ENCODE measurements around the gene STAP1.

The STAP1 gene

DNA sequence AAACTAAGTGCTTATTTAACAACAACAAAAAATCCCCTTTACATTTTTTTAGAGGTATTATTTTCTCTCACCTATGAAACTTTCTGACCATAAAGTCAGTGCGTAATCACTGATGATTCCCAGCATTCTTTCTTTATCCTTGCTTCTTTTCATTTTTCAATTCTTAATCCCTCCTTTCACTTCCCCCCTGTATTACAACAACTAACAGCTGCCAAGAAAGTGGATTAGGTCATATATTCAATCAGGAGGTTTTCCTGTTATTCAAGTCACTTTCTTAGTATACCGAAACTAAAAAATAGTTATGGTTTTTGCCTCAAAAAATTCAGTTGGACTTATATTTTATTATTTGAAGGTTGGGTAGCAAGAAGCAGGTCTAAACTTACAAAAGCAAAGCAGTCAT is 2.1 kb upstream of the STAP1 start:
- DNase-seq, result no peak

DNA sequence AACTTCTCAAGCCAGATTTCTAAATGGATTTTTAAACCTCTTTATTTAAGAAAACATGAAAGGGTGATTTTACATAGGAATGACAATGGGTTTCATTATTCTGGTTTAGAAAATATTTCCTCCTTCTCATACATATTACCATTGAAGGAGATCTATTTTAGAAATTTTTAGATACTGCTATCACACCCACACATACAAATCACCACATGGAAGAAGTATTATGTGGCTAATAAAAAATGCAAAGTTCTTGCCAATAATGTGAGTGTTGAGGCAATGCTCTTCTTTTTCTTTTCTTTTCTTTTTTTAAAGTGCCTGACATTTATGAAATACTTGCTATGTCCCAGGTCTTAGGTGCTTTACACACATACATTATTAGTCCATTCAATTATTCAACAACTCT is 6.8 kb downstream of the STAP1 start:
- no peak for DNase-seq

DNA sequence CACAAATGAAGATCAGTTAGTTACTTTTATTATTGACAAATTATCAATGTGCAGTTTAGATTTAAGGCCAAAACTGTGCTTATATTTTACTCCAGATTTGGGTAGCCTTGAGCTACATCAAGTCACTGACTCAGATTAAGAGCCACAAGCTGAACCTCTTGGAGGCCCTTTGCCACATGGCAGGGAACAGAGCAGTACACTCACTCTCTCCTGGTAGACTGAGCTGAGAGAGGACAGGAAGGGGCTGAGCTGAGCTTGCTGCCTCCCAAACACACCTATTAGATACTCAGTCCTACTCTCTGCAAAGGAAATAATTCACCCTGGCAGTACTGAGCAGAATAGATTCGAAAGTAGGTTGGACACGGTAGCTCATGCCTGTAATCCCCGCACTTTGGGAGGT is 7.8 kb downstream of the STAP1 start:
- DNase-seq, result no peak

DNA sequence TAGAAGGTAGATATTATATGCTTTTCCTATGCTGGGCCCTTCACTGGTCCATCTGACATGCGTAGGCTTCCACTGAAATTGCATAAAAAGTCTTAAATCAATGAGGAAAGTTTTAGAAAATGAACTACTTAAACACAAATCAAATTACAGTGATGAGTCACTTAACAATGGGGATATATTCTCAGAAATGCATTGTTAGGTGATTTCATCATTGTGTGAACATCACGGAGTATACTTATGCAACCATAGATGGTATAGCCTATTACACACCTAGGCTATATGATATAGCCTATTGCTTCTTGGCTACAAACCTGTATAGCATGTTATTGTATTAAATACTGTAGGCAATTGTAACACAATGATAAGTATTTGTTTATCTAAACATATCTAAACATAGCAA is 10.3 kb downstream of the STAP1 start:
- DNase-seq, result no peak

DNA sequence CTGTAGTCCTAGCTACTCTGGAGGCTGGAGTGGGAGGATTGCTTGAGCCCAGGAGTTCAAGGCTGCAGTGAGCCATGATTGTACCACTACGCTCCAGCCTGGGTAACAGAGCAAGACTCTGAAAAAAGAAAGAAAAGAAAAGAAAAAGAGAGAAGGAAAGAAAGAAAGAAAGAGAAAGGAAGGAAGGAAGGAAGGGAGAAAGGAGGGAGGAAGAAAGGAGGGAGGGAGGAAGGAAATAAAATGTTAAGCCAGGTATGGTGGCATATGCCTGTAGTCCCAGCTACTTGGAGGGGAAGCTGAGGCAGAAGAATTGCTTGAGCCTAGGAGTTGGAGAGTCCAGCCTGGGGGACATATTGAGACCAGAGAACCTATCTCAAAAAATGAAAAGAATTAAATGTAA is 12.0 kb downstream of the STAP1 start:
- DNase-seq, result no peak

DNA sequence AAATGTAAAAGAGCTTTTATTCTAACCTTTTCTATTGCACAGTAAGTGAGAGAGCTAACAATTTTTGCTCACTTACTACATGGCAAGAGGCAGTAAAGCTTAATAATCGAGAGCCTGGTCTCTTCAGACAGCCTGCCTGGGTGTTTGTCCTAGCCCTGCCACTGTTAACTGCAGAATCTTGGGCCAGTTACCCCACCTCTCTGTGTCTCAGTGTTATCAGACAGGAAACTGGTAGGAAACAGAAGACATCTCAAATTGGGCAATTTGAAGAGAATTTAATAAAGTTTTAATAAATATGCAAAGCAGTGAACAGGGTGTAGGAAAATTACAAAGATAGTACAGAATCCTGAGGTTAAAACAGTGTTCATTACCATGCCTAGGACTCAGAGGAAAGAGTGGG is 13.4 kb downstream of the STAP1 start:
- DNase-seq, result no peak

DNA sequence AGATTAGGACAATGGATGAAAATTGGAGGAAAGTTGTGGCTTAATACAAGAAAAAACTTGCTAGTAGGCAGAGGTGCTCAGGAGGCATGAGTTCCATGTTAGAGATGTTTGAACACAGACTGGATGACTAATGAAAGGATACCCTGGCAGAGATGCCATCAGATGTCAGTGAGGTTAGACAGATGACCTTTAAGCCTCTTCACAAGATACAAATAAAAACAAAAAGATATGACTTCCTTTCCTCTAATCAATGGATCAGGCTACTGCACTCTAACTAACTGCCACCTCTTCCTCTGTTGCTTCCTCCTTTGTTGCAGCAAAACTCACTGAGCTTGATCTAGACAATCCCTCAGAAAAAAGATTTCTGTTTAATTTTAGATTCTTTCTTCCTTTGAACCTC is 14.7 kb downstream of the STAP1 start:
- DNase-seq, result no peak

DNA sequence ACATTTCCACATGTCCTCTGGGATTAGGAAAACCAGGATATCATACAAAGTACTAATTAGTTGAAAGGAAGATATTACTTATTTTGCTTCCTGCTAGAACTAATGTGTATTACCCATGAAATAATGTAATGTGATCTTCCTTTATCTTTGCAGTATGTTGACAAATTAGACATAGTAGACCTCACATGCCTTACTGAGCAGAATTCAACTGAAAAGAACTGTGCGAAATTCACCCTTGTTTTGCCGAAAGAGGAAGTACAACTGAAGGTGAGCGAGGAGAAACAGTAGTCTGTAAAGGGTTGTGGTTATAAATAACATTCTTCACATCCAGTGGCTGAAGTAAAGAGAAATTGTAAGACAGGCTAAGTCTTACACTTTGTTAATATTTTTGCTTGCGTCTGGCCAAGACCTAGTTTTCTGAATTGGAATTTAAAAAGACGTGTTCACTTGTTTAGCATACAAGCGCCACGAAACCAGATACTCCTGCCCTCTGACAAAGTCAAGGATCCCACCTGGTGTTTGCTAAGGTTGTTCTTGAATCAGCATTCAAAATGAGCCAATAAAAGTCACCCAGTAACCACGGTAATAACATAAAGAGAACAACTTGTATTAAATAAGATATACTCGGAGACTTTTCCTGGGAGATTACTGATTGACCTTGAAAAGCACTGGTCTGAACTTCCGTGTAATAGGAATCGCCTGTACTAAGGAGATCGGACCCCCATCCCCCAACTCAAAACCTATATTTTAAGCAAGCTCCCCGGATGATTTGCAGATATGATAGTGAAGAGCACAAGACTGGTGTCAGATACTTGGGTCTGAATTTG is 16.9 kb downstream of the STAP1 start:
- DNase-seq, result peak; percentile 83

DNA sequence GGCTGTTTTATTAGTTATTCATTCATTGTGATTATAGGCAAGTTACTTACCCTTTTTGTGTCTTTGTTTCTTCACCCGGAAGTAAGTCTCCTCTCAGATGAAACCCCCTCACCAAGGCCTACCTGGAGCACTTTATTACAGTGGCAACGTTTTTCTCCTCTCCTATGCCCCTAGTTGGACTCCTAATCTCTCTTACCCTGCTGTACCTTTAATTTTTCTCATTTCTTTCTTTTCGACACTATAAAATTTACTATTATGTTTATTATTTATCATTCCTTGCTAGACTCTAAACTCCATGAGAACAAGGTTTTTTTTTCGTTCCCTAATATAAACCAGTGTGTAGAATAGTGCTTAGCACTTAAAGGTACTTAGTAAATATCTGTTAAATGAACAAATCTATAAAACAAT is 17.5 kb downstream of the STAP1 start:
- DNase-seq, result no peak

DNA sequence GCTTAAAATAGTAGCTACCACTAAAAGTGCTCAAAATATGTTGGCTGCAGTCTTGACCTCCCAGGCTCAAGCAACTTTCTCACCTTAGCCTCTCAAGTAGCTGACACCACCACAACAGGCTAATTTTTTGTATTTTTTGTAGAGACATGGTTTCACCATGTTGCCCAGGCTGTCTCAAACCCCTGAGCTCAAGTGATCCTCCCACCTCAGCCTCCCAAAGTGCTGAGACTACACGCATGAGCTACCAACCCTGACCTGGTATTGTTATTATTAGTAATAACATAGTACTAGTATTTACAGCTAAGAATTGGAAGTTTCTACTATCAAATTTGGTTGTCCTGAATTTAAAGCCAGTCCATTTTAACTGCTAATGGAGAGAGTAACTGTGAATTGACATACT is 18.0 kb downstream of the STAP1 start:
- DNase-seq, result no peak

DNA sequence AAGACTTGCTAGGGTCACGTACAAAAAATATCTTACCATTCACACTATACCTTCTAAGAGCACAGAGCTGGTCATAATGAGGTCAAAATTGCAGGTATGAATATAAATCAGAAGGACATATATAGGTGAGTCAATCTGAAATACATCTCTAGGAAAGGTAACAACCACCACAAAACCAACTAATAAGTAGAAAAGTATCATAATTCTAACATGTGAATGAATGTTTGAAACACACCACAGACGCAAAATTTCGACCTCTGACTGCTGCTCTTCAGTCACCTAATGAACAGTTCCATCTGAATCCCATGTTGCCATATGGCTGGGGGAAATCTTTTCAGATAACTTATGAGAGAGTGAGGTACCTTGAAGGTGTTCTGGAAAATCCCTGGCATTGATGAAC is 22.1 kb downstream of the STAP1 start:
- no peak for DNase-seq

DNA sequence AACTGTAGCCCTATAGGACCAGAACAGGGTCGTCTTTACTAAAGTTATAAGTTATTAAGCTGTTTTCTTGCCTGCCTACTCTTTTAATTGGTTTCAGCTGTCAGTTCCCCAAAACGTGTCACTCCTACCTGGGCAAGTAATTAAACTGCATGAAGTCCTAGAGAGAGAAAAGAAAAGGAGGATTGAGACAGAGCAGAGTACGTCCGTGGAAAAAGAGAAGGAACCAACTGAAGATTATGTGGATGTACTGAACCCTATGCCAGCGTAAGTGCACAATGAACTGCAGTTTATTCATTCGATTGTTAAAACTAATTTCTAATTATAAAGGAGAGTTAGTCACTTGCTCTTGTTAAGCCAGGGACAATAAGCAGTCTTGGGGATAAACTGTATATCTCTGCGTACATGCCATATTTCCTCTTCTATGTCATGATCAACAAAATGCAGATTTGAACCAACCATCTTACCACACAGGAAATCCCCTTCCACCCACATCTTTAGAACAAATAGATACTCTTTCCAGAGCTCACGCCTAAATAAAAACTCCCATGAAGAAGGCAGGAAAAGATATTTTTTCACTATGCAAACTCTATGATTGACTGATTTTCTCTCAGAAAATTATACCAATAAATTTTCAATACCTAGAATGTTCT is 22.8 kb downstream of the STAP1 start:
- DNase-seq, result no peak

DNA sequence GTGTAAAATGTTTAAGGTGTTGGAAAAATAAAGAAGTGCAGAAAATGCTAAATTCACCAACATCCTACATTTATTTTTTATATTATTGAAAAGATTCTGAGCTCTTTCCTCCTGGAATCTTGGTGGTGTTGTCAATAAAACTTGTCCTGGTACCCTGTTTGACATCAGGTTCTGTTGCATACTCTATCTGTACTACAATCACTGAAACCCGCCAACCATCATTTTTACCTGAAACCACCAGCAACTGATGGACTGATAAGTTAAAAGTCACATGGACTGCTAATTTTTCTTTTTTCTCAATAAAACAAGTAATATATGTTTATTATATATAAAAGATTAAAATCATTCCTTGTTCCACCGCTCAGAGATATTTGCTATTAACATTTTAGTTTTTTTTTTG is 23.4 kb downstream of the STAP1 start:
- DNase-seq, result no peak

DNA sequence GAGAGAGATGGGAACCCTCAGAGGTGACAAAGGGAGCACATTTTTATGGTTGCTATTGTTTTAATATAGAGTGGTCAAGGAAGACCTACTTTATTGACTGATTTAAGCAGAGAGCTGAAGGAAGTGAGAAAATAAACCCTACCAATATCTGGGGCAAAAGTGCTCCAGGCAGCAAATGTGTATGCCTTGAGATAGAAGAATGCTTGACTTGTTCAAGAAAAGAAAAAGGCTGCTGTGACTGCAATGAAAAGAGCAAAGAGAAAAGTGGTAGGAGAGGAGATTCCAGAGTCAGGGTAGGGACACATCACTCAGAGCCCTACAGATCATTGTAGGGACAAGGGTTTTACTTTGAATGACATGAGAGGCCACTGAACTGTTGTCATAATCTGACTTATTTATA is 26.0 kb downstream of the STAP1 start:
- no peak for DNase-seq

DNA sequence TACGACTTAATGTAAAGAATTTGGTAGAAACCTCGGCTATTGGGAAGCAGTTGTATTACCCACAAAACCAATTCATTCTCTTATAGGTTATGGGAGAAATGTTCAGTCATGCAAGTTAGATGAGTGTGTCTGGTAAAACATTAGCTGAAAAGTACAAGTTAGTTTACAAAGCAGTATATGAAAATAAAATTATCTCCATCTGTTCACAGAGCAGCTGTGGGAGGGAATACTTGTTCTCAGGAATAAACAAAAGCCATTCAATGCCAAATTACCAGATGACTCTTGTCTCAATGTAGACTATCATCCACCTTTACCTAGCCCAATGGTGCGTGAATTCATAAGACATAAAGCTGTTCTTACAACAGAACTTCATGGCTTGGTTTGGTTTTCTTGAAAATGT is 28.6 kb downstream of the STAP1 start:
- peak; percentile 55 for DNase-seq

DNA sequence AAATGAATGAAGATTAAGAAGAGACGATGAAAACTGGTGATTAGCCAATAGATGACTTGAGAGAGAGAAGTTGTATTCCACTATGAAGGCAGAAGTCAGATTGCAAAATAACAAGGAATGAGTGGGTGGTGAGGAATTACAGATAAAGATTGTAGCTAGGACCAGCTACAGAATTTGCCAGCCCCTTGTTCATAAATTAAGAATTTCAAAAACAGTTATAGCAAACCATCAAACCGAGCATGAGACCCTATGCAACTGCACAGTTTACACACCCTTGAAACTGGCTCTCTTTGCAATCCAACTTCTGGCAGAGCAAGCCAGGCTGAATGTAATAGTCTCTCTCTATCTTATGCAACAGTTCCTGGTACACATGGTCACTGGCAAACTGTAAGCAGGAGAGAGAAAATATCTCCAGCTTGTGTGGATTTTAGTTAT is 35.2 kb downstream of the STAP1 start:
- DNase-seq, result no peak

DNA sequence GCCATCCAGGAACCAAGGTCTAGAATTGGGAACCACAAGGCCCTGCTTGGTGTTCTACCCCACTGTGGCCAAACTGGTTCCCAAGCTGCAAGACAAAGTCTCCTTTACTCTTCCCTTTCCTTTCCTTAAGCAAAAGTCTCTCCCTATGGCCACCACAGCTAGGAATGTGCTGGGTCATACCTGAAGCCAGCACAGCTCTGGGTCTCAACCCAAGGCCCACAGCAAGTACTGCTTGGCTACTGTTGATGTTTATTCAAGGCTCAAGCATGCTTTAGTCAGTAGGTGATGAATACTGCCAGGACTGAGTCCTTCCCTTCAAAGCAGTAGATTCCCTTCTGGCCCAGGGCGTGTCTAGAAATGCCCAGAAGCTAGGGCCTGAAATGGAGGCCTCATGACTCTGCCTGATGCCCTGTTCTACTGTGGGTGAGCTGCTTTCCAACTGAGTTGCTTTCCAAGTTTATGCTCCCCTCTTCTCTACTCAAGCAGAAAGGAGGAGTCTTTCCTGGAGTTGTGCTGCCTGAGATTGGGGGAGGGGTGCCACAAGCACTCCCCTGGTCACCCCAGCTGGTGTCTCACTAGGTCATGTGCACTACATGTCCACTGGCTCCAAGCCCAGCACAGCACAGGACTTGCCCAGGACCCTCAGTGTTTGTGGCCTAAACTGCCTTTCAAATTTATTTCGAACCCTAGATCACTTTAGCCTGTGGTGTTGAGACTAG is 44.9 kb downstream of the STAP1 start:
- DNase-seq, result no peak

DNA sequence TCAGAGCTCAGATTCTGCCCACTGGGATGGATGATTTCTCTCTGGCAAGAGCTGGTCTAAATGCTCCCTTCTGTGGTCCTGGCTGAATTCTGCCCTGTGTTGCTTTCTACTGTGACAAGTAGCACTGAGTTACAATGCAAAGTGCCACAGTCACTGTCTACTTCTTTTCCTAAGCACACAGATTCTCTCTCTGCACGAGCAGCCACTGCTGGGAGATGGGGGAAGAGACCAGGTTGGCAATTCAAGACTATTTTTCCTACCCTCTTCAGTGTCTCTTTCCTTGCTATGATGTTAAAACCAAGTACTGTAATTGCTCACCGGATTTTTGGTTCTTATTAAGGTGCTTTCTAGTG is 45.5 kb downstream of the STAP1 start:
- no peak for DNase-seq

DNA sequence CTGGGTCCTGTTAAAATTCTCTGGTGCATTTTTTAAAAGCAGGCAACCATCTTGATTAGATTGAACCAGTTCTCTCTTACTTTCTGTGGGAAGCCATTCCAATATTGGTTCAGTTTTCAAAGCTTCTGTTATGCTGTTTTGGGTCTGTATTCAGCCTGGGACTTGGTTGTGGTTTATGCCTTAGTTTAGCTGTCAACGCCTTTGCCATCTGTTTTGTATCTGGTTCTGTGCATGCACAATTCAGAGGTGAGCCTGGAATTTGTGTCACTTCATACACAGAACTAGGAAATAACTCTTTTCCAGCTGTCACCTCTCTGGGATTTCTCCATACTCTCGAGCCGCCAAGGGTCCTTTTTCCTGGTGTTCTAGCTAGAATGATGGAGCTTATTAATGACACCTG is 46.2 kb downstream of the STAP1 start:
- DNase-seq, result no peak

DNA sequence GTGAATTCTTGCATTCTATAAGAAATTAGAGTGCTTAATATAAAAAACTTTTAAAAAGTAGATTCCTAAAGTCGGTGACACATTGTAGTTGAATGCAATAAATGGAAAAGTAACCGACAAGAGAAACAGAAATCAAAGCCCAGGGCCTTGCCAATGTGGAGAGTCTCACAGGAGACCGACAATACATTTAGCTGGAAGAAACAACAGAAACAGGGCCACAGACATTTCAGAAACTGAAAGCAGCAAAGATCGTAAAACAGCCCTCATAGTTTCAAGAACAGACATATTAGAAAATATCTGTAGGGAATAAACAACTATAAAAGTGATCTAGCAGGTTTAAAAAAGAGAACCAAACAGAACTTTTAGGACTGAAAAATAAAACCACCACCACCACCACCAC is 49.5 kb downstream of the STAP1 start:
- DNase-seq, result no peak

DNA sequence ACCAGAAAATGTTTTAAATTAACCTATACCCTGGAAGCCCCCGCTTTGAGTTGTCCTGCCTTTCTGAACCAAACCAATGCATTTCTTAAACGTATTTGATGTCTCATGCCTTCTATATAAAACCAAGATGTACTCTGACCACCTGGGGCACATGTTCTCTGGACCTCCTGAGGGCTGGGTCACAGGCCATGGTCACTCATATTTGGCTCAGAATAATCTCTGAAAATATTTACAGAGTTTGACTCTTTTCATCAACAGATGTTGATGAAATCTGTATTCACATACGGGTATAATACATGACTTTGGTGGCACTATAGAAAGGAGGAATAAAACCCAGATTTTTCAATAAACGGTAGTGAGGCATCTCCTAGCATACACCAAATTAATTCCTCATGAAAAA is 55.7 kb downstream of the STAP1 start:
- no peak for DNase-seq

DNA sequence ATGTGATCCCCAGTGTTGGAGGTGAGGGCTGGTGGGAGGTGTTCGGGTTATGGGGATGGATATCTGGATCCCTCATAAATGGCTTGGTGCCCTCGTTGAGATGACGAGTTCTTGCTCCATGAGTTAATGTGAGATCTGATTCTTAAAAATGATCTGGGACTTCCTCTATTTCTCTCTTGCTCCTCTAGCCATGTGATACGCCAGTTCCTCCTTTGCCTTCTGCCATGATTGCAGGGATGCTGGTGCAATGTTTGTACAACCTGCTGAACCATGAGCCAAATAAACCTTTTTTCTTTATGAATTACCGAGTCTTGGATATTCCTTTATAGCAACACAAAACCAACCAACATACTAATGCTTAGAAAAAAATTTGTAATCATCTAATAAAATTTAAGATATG is 56.6 kb downstream of the STAP1 start:
- no peak for DNase-seq

DNA sequence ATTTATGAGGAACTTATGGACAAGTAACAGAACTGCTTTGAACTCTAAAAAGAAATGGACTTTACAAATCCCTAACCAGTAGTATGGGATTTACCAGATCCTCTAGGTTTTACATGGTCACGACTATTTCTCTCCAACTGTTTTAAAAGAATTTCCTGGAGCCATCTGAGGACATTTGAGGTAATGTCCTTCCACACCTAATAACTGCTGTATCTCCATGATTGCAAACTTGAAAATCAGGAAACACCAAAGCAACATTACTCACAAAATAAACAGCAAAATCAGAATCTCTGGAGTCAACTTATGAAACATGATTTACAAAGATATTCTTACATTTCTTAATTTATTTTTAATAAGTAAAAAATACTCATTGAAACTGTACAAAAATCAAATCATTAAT is 58.0 kb downstream of the STAP1 start:
- no peak for DNase-seq

DNA sequence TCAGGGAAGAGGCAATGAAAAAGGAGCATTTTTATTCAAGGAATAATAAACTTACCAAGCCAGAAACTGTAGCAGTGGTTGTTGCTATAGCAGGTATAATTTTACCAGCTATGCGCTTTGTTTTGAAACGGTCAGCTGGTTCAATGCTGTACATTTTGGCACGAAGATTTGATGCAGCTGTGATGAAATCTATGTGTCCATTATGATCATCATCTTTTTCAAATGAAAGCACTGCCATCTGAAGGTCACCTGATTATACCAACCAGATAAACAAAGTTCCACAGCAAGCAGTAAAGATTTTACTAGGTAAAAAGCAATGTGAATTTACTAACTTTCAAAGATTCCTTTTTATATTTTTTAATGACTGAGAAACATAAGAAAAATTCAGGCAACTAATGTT is 66.4 kb downstream of the STAP1 start:
- DNase-seq, result no peak

Measured in NCI-H2171 treated with DMSO at 0.1 percent for 48 hours (cell line).